Stimulated activated CD4-positive, alpha-beta T cell treated with anti-CD3 and anti-CD28 coated beads, TNF-alpha, amount 100 ng/mL, for 48 hours (primary cell): ENCODE data around the gene BLOC1S1.

Experiments
- DNase-seq, 3 donors: peaks; one replicate each; pipeline ENCODE4 v3.0.0-alpha.2; 2020; ENCODE audit warnings: low read depth in 3 of 3

Gene BLOC1S1

GRCh38 chr12:55711786-55712553 is 3.9 kb upstream of the BLOC1S1 start:
- DNase-seq, result no peak

GRCh38 chr12:55712700-55713415 is 3.0 kb upstream of the BLOC1S1 start:
- no peak for DNase-seq

- DNase-seq, result no peak
Observed at GRCh38 chr12:55713721-55714120, 2.1 kb upstream of the BLOC1S1 start.

GRCh38 chr12:55715169-55715764 is 579 bp upstream of the BLOC1S1 start:
- DNase-seq, result no peak

GRCh38 chr12:55716582-55716957 is 724 bp downstream of the BLOC1S1 start:
- DNase-seq, result no peak

- DNase-seq, result peak in 1 of 3 donors; percentile 33
Observed at GRCh38 chr12:55717011-55718007, 1.5 kb downstream of the BLOC1S1 start.

GRCh38 chr12:55718015-55718414 is 2.2 kb downstream of the BLOC1S1 start:
- no peak for DNase-seq

- no peak for DNase-seq
Observed at GRCh38 chr12:55718624-55719275, 2.9 kb downstream of the BLOC1S1 start.

- no peak for DNase-seq
Observed at GRCh38 chr12:55719371-55719770, 3.5 kb downstream of the BLOC1S1 start.

GRCh38 chr12:55720071-55720564 is 4.3 kb downstream of the BLOC1S1 start, which contains the start of gene RDH5:
TSS of gene RDH5 (plus strand) at chr12:55720393. CDS start at chr12:55721185, 792 bp downstream.
- no peak for DNase-seq

GRCh38 chr12:55720894-55721444 is 5.1 kb downstream of the BLOC1S1 start:
- DNase-seq, result no peak

GRCh38 chr12:55721601-55722213 is 5.9 kb downstream of the BLOC1S1 start:
- DNase-seq, result no peak

- DNase-seq, result no peak
Observed at GRCh38 chr12:55722948-55723347, 7.1 kb downstream of the BLOC1S1 start.

GRCh38 chr12:55723516-55724225 is 7.8 kb downstream of the BLOC1S1 start:
- no peak for DNase-seq

- DNase-seq, result peak in 1 of 3 donors; percentile 58
Observed at GRCh38 chr12:55724226-55724939, 8.5 kb downstream of the BLOC1S1 start.

GRCh38 chr12:55724940-55725309 is 9.1 kb downstream of the BLOC1S1 start:
- DNase-seq, result no peak

GRCh38 chr12:55725556-55725955 is 9.7 kb downstream of the BLOC1S1 start:
- no peak for DNase-seq

- no peak for DNase-seq
Observed at GRCh38 chr12:55726971-55727370, 11.1 kb downstream of the BLOC1S1 start.
